Stimulated activated naive CD8-positive, alpha-beta T cell treated with anti-CD3 and anti-CD28 coated beads, Interleukin-15, amount 100 ng/mL, for 72 hours (primary cell): ENCODE data around the gene SLC27A1.
"Not testable (repeated sequence)": the region's sequence is repeated elsewhere in the genome, so short reads cannot be mapped to it uniquely, and the experiment has no call there.

Experiments used
- ATAC-seq: fragments of 150-1000 bp; cut with Tn5 transposase; 2 replicates; pipeline ENCODE4 v1.10.0; 2021; ENCODE audit warnings: mild to moderate bottlenecking, moderate library complexity
- DNase-seq, 2 donors: peaks; one replicate each; pipeline ENCODE4 v3.0.0; 2021 to 2022
- H3K27ac Mint-ChIP-seq, 2 donors: one replicate each; pipeline ENCODE4 v1.8.0; 2022; ENCODE audit warnings: mild to moderate bottlenecking in 2 of 2, mixed read lengths in 2 of 2, moderate library complexity in 2 of 2
- H3K27me3 Mint-ChIP-seq: one replicate; pipeline ENCODE4 v1.8.0; 2022; ENCODE audit warnings: mixed read lengths
- H3K4me1 Mint-ChIP-seq: one replicate; pipeline ENCODE4 v1.8.0; 2022; ENCODE audit warnings: mild to moderate bottlenecking, mixed read lengths
- H3K4me3 Mint-ChIP-seq, 2 donors: one replicate each; pipeline ENCODE4 v1.8.0; 2022; ENCODE audit warnings: mild to moderate bottlenecking in 2 of 2, mixed read lengths in 2 of 2, moderate library complexity in 1 of 2
- H3K9me3 Mint-ChIP-seq, 2 donors: one replicate each; pipeline ENCODE4 v1.8.0; 2022; ENCODE audit warnings: mixed read lengths in 2 of 2

The SLC27A1 gene

DNA sequence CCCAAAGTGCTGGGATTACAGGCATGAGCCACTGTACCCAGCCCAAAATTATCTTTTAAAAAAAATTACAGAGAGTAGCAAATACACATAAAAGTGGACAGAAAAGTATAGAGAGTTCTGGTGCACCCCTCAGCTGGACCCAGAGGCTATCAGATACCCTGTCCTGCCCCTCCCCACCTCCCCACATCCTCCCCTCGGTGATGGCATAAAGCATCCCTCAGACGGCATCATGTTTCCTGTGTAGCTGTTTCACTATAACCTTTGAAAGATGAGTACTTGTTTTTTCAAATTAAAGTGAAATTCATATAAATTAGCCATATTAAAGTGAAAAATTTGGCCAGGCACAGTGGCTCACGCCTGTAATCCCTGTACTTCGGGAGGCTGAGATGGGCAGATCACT is 20.1 kb downstream of the SLC27A1 start:
- Mint-ChIP-seq H3K9me3 (no peaks in the 10 kb centered on the region), H3K4me1 (peaks cover 48% of the 10 kb centered on the region), H3K27ac (no peak overlapping the region), H3K27me3 (no peaks in the 10 kb centered on the region), H3K4me3 (no peak overlapping the region)
- ATAC-seq = peak; percentile 57
- DNase-seq = no peak

DNA sequence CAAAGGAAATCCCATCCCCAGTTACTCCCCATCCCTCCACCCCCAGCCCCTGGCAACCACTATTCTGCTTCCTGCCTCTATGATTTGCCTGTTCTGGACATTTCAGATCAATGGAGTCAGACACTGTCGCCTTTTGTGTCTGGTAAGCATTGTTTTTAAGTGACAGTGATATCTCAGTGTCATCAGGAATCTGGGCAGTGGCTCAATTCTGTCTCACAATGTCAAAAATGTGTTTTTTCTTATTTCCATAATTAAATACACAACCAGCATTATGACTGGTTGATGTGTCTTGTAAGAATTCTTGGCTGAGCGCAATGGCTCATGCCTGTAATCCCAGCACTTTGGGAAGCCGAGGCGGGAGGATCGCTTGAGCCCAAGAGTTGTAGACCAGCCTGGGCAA is 21.0 kb downstream of the SLC27A1 start:
- DNase-seq (no peak), ATAC-seq (no peak)
- Mint-ChIP-seq H3K9me3 (no peaks in the 10 kb centered on the region), H3K27ac (peak overlapping the region; percentile 25 to 48), H3K4me1 (peaks cover 57% of the 10 kb centered on the region), H3K4me3 (no peak overlapping the region), H3K27me3 (no peaks in the 10 kb centered on the region)

DNA sequence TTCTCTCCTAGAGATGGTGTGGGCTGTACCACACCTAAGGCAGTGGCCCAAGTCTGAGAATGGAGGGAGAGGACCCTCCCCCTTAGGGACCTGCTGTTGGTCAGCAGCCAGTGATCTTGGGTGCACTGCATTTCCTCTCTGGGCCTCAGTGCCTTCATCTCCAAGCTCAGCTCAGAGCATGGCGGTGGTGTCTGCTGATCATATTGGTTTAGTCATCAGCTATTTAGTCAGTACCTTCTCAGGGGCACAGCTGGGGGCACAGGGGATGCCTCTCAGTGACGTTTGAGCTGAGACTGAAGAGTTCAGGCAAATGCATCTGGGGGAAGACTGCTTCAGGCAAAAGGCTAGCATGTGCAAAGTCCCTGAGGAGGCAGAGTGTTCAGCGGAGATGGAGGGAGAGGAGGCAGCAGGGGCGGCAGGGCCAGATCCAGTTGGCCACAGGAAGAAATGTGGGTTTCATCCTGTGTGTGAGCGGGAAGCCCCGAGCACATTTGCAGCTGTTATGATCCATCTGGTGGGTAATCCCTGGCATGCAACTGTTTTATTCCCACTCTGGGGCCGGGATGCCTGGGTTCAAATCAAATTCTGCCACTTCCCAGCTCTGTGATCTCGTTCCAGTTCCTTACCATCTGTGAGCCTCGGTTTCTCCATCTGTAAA is 25.4 kb downstream of the SLC27A1 start:
- no peak for DNase-seq
- H3K4me3 Mint-ChIP-seq = no peak overlapping the region
- H3K27ac Mint-ChIP-seq = no peak overlapping the region
- H3K9me3 Mint-ChIP-seq = no peaks in the 10 kb centered on the region
- peaks cover 41% of the 10 kb centered on the region for H3K4me1 Mint-ChIP-seq
- no peak for ATAC-seq
- no peaks in the 10 kb centered on the region for H3K27me3 Mint-ChIP-seq

DNA sequence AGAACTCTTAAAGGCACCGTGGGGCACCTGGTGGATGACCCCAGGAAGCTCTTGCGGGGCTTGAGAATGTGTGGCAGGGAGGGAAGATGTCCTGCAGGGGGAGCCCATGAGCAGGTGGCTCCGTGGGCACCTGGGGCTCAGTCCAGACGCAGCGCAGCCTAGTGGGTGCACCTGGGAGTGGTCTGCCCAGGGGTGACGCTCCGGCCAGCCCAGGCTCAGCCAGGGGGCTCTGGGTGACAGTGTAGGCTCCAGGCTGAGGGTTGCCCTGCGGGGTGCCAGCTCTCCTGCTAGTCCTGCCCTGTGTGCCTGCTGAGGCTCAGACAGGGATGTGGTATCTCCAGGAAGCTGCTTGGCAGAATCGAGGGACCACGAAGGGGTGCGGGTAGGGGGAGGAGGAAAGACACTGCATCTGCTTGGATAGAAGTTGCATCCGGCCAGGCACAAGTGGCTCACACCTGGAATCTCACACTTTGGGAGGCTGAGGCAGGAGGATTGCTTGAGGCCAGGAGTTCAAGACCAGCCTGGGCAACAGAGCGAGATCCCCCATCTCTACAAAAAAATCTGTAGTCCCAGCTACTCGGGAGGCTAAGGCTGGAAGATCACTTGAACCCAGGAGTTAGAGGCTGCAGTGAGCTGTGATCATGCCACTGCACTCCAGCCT is 26.1 kb downstream of the SLC27A1 start:
- Mint-ChIP-seq H3K4me3 (peak overlapping the region; percentile 12 to 63), H3K27me3 (no peaks in the 10 kb centered on the region)
- peak; percentile 98 for ATAC-seq

DNA sequence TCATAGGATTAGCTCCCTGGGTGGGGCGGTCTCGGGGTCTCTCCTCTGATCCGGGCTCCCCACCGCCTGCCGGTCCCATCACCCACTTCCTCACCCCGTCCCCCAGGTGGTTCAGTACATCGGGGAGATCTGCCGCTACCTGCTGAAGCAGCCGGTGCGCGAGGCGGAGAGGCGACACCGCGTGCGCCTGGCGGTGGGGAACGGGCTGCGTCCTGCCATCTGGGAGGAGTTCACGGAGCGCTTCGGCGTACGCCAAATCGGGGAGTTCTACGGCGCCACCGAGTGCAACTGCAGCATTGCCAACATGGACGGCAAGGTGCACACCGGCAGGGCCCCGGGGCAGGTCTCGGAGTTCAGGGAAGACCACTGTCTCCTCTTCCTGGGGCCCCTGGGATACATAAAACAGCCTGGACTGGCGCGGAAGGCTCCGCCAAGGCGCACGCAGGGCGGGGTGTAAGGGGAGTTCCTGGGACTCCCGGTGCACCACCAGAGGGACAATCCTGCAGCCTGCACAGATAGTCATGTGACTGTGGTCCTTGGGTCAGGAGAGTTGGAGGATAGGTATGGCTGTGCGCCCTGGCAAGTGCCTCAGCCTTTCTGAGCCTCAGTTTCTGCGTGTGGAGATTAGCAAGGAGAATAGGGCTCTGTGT is 26.9 kb downstream of the SLC27A1 start:
- Mint-ChIP-seq H3K27me3 (no peaks in the 10 kb centered on the region), H3K4me3 (no peak overlapping the region), H3K4me1 (peaks cover 29% of the 10 kb centered on the region), H3K27ac (no peak overlapping the region), H3K9me3 (no peaks in the 10 kb centered on the region)
- ATAC-seq (no peak), DNase-seq (no peak)

More for the DNA sequence above, 26.1 kb downstream of the SLC27A1 start:
- DNase-seq = peak; percentile 85 to 88
- Mint-ChIP-seq H3K27ac (no peak overlapping the region), H3K4me1 (peaks cover 34% of the 10 kb centered on the region), H3K9me3 (no peaks in the 10 kb centered on the region)

DNA sequence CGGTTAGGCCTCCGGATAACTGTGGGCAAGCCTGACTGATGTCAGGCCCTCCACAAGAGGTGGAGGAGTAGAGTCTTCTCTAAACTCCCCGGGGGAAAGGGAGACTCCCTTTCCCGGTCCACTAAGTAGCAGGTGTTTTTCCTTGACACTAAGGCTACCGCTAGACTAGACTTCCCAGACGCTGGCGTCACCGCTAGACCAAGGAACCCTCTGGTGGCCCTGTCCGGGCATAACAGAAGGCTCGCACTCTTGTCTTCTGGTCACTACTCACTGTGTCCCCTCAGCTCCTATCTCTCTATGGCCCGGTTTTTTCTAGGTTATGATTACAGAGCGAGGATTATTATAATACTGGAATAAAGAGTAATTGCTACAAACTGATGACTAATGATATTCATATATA is 28.7 kb downstream of the SLC27A1 start:
- H3K27me3 Mint-ChIP-seq, DNase-seq, H3K4me3 Mint-ChIP-seq, H3K9me3 Mint-ChIP-seq, H3K27ac Mint-ChIP-seq, ATAC-seq: not testable (repeated sequence)
- peaks cover 29% of the 10 kb centered on the region for H3K4me1 Mint-ChIP-seq

DNA sequence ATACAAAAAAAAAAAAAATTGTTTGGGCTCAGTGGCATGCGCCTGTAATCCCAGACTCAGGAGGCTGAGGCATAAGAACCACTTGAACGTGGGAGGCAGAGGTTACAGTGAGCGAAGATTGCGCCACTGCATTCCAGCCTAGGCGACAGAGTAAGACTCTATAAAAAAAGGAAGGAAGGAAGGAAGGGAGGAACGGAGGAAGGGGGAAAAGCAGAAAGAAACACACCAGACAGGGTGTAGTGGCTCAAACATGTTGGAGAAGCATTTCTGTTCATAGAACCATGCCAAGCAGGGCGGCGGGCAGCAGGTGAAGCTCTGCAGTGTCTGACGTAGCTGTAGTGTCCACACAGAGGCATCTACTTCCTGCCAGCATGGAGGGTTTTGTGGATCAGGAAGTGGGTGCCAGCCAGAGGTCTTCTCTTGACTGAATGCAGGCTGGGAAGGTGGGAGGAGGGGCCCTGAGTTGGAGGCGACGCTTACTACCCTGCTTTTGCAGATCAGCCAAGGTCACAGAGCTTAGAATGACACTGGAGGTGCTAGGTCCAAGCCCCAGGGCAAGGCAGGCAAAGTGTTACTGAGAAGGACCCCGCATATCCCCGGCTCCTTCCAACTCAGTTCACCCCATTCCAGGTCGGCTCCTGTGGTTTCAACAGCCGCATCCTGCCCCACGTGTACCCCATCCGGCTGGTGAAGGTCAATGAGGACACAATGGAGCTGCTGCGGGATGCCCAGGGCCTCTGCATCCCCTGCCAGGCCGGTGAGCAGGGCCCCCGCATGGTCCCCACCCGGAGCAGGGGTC is 29.5 kb downstream of the SLC27A1 start:
- Mint-ChIP-seq H3K9me3 (no peaks in the 10 kb centered on the region), H3K4me3 (peak overlapping the region in 1 of 2 donors; percentile 63), H3K27ac (peak overlapping the region; percentile 60 to 84), H3K27me3 (no peaks in the 10 kb centered on the region), H3K4me1 (peaks cover 29% of the 10 kb centered on the region)
- ATAC-seq = peak; percentile 22
- DNase-seq = no peak

DNA sequence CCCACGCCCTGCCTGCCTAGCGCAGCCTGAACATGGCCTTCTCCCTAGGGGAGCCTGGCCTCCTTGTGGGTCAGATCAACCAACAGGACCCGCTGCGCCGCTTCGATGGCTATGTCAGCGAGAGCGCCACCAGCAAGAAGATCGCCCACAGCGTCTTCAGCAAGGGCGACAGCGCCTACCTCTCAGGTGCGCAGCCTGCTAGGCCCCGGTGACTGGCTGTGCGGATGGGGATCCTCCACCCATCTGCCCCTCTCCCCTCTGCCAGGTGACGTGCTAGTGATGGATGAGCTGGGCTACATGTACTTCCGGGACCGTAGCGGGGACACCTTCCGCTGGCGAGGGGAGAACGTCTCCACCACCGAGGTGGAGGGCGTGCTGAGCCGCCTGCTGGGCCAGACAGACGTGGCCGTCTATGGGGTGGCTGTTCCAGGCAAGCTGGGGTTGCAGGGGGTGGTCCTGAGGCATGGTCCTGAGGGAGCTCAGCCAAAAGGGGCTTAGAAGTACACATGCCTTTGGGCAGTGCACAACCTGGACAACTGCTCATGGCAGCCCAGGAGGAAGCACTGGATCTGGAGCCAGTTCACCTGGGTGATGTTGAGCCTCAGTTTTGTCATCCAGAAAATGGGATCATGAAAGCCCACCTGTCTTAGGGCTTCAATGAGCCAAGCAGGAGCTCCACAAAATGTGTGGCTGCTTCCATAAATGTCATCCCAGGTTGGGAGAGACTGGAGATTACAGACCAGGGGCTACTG is 30.3 kb downstream of the SLC27A1 start:
- ATAC-seq = no peak
- H3K4me1 Mint-ChIP-seq = peaks cover 27% of the 10 kb centered on the region

DNA sequence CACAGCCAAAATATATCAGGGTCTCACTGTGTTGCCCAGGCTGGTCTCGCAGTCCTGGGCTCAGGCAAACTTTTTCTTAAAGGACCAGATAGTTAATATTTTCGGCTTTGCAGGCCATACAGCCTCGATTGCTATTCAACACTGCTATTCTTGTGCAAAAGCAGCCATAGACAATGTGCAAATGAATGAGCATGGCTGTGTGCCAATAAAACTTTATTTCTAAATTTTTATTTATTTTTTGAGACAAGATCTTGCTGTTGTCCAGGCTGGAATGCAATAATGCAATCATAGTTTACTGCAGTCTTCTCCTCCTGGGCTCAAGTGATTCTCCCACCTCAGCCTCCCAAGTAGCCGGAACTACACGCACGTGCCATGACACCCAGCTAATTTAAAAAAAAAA is 32.9 kb downstream of the SLC27A1 start:
- H3K27ac Mint-ChIP-seq = no peak overlapping the region
- H3K4me3 Mint-ChIP-seq = no peak overlapping the region
- no peaks in the 10 kb centered on the region for H3K9me3 Mint-ChIP-seq
- peaks cover 26% of the 10 kb centered on the region for H3K4me1 Mint-ChIP-seq
- no peaks in the 10 kb centered on the region for H3K27me3 Mint-ChIP-seq
- no peak for DNase-seq
- no peak for ATAC-seq

More for the DNA sequence above, 30.3 kb downstream of the SLC27A1 start:
- Mint-ChIP-seq H3K27ac (no peak overlapping the region), H3K9me3 (no peaks in the 10 kb centered on the region), H3K27me3 (no peaks in the 10 kb centered on the region), H3K4me3 (no peak overlapping the region)
- DNase-seq = no peak

DNA sequence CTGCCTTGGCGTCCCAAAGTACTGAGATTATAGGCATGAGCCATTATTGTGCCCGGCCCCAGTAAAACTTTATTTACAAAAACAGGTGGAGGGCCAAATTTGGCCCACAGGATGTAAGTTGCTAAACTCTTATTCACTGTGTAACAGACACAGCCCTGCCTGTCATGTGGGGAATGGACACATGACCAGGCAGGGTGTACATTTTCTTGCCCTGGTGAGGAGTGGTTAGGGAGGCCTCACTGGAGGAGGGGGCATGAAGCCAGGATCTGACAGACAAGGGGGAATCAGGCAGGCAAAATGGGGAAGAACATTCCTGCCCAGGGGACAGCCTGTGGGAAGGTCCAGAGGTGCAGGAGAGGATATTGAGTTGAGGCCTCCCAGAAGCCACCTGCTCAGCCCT is 33.7 kb downstream of the SLC27A1 start:
- Mint-ChIP-seq H3K4me1 (peaks cover 31% of the 10 kb centered on the region), H3K27ac (peak overlapping the region in 1 of 2 donors; percentile 81), H3K4me3 (no peak overlapping the region), H3K27me3 (no peaks in the 10 kb centered on the region), H3K9me3 (no peaks in the 10 kb centered on the region)
- DNase-seq (no peak), ATAC-seq (no peak)

DNA sequence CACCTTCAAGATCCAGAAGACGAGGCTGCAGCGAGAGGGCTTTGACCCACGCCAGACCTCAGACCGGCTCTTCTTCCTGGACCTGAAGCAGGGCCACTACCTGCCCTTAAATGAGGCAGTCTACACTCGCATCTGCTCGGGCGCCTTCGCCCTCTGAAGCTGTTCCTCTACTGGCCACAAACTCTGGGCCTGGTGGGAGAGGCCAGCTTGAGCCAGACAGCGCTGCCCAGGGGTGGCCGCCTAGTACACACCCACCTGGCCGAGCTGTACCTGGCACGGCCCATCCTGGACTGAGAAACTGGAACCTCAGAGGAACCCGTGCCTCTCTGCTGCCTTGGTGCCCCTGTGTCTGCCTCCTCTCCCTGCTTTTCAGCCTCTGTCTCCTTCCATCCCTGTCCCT is 34.1 kb downstream of the SLC27A1 start:
- no peak overlapping the region for H3K27ac Mint-ChIP-seq
- H3K4me3 Mint-ChIP-seq = no peak overlapping the region
- H3K4me1 Mint-ChIP-seq = peaks cover 32% of the 10 kb centered on the region
- no peaks in the 10 kb centered on the region for H3K27me3 Mint-ChIP-seq
- H3K9me3 Mint-ChIP-seq = no peaks in the 10 kb centered on the region
- ATAC-seq (no peak), DNase-seq (no peak)

DNA sequence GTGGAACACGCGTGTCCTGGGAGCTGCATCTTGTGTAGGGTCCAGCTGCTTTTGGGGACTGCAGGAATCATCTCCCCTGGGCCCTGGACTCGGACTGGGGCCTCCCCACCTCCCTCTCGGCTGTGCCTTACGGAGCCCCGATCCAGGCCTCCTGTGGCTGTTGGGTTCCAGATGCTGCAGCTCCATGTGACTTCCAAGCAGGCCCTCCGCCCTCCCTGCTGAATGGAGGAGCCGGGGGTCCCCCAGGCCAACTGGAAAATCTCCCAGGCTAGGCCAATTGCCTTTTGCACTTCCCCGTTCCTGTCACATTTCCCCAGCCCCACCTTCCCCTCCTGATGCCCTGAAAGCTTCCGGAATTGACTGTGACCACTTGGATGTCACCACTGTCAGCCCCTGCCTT is 34.9 kb downstream of the SLC27A1 start:
- Mint-ChIP-seq H3K4me1 (peaks cover 32% of the 10 kb centered on the region), H3K27me3 (no peaks in the 10 kb centered on the region), H3K4me3 (no peak overlapping the region), H3K27ac (peak overlapping the region in 1 of 2 donors; percentile 27), H3K9me3 (no peaks in the 10 kb centered on the region)
- DNase-seq (no peak), ATAC-seq (no peak)

DNA sequence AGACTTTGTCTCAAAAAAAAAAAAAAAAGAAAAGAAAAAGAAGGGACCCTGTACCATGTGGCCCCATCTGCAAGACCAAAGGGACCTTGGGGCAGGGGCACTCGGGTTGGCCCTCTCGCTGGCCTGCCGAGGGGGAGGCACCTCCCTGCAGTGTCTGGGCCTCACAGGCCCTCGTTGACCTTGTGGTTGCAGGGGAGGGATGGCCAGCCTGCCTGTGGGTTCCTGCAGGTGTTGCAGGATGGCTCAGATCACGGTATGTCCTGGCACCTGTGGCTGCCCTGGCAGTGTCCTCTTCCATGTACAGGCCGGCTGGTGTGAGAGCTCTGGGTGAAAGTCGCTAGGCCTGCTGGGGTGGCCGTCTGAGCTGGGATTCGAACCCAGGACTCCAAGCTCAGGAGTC is 36.4 kb downstream of the SLC27A1 start:
- ATAC-seq = no peak
- H3K27me3 Mint-ChIP-seq = no peaks in the 10 kb centered on the region

DNA sequence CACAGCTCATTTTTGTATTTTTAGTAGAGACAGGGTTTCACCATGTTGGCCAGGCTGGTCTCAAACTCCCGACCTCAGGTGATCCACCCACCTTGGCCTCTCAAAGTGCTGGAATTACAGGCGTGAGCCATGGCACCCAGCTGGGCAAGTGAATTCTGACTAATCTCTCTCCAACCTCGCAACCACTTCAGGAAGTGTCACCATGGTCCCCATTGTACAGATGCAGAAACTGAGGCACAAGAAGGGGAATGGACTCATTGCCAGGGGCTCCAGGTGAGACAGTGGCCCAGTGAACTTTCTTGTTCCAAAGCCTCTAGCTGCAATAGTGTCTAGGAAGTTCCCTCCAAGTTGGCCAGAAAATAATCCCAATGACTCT is 38.2 kb downstream of the SLC27A1 start:
- not testable (repeated sequence) for H3K9me3 Mint-ChIP-seq, ATAC-seq, H3K27me3 Mint-ChIP-seq, DNase-seq
- peak overlapping the region; percentile 44 to 45 for H3K4me3 Mint-ChIP-seq
- H3K27ac Mint-ChIP-seq = peak overlapping the region; percentile 7 to 84
- H3K4me1 Mint-ChIP-seq = peaks cover 52% of the 10 kb centered on the region

More for the DNA sequence above, 36.4 kb downstream of the SLC27A1 start:
- DNase-seq = no peak
- Mint-ChIP-seq H3K9me3 (no peaks in the 10 kb centered on the region), H3K4me3 (no peak overlapping the region), H3K27ac (no peak overlapping the region), H3K4me1 (peaks cover 39% of the 10 kb centered on the region)
